Measurements from ENCODE around the gene LRP1B.

LRP1B gene

DNA sequence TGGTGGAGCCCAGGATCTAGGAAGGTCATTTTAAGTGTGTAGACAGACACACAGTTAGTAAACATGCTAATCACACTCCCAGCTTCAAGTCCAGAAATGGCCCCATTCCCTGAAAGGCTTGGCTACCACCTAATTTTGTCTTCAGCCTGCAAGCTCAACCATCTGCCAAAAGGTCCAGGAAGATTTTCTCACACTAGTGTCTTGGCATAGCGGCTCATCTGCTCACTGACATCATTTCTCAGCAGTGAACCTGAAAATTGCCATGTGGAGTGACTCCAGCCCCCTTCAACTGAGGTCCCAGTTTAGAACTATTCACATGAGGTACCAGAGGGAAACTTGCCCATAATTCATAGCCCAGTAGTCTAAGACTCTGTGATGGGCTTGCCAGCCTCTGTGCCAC, 748.9 kb downstream of the LRP1B start:
- DNase-seq = no peak

DNA sequence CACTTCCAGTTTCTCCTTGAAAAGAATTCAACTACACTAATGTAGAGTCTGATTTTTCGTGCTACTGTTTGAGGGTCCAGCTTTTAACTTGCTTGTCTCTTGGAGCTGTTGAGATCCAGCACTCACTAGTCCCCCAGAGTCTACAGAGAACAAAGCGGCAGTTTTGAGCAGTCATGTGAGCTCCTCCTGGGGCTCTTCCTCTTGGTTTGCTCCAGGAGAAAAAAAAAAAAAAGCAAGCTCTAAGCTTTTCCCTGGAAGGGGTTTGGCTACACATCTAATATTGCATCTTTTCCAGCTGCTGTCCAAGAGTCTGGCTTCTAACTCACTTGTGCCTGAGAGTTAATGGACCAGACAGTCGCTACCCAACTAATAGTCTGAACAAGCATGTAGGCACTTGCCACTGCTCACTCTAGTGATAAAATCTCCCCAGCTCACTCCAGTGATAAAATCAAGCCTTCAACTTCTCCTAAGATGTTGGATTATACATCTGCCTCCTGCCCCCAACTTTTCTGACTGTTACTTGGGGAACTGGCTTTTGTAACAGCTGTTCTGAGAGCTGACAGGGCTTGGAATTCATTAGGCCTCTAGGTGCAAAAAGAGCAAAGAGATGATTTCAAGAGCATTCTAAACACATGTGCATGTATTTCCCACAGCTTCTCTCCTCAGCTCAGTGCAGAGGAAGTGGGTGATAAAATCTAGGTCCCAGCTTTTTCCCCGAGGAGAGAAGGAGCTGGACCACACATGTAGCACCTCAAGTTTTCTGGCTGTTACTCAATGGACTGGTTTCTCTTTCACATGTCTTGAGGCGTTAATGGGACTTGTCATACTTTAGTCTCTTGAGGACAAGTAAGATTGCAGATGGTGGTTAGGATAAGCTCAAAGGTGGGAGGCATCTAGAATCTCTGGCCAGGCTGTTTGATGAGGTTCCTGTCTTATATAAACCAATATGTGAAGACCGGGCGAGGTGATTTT, 750.5 kb downstream of the LRP1B start:
- no peak for DNase-seq

DNA sequence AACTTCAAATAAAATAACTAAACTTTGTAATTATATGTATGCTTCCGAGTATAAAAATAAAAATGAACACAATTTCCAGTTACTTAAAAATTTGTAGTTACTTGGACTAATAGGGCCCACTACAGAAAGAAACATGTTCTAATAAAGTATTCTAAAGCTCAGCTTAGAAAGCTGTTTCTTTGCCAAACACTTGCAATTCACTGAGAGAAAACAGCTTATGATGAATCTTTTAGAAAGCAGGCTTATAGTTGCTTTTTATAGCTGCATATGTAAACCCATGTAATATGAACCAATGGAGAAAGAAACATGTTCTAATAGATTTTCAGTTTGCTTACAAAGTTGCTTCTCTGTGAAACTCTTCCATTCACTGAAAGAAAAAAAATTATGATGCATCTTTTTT, 766.0 kb downstream of the LRP1B start:
- DNase-seq = no peak

DNA sequence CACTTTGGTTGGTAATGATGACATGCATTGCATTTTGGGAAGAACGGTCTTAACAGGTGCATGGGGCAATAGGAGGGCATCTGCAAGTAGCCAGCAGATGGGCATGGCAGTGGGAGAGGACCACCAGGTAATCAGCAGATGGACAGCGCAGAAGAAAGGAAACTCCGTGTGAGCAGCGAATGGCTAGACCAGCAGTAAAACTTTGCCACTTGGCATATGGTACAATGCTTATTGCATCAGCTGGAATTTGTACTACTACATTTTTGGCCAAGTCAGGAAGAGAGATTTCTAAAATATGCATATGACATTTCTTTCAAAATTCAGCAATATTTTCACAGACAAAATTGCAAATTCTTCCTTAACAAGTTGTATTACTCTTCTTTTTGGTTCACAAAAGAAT, 768.5 kb downstream of the LRP1B start:
- no peak for DNase-seq

DNA sequence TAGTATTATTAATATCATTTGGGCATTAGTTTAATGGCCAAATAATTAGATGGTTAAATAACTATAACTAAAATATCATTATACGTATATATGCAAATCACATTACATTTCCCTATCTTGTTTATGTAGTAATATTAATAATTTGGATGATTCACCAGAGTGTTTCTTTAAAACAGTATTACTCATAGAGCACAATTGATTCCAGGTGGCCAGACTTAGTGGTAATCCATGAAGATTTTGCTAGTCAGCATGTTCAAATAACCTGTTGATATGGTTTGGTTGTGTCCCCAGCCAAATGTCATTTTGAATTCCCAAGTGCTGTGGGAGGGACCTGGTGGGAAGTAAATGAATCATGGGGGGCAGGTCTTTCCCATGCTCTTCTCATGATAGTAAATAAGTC, 782.3 kb downstream of the LRP1B start:
- DNase-seq = no peak

DNA sequence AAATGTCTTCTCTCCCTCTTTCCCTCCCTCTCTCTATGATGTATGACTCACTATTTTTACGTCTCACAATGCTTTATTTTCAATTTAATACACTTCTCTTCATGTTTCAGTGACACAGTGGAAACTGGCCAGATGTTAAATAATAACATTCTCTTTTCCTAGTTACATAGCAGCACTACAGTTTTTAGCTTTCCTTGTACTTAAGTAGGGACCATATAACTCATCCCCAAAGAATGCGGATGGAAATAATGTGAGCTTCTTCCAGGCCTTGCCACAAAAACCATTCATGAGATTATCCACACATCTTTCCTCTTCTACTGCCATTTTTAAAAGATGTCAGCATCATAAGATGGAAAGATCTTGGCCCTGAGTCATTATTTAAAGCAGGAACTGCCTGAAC, 789.4 kb downstream of the LRP1B start:
- no peak for DNase-seq

DNA sequence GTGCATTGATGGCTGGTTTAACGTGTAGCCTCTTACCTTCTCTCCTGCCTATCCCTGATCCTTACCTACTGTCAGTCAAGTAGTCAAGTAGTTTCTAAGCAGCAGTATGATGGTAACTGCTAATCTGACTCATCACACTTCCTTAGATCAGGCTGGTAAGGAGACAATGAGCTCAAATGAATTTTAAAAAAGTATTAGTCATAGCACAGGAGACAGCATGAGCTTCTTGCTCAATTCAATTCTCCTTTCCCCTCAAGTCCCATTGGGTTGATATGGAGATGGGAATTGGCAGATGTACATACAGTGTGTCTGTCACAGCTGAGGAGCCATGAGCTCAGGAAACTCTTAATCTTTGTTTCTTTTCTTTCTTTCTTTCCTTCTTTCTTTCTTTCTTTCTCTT, 799.7 kb downstream of the LRP1B start:
- no peak for DNase-seq

DNA sequence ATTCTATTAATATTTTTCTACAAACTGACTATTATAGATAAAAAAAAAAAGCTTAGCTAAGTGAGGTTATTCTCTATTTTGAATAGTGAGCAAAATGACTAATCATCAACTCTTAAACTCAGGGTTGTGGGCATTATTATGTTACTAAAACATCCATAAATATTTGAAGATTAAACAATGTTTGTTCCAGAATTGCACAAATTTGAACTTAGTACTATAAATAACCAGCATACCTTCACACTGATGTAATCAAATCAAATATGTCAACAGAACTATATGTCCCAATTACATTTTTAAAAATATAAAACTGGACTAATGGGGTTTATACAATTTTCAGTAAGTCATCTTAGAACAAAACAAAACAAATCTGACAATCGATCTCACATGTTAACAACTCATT, 800.9 kb downstream of the LRP1B start:
- DNase-seq = no peak

DNA sequence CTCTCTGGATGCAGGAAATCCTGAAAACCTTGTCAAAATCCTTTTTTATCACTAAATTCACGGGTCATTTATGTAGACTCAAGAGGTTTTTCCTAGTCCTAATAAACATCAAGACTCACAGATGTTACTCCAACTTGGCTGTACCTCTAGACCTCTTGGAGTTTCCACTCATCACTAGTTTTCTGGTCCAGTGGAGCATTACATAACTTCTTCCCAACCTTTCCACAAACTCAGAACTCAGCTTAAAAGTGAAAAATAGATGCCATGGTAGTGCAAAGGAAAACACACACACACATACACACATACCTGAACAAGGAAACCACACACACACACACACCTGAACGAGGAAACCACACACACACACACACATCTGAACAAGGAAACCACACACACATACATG, 807.2 kb downstream of the LRP1B start:
- no peak for DNase-seq

DNA sequence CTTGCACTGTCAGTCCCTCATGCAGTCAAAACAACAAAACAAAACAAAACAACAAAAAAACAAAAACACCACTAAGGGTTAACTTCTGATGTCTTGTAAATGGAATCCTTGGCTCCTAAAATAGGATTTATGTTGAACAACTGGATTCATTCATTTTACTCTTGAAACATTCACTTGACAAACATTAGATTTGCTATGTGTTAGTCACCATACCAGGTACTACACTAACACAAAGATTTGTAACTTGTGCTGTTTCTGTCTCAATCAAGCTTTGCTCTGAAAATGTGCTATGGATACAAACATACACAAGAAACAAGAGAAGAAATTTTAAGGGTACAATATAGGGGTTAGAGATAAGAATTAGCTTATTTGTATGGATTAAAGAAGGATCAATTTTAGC, 812.8 kb downstream of the LRP1B start:
- DNase-seq = no peak

DNA sequence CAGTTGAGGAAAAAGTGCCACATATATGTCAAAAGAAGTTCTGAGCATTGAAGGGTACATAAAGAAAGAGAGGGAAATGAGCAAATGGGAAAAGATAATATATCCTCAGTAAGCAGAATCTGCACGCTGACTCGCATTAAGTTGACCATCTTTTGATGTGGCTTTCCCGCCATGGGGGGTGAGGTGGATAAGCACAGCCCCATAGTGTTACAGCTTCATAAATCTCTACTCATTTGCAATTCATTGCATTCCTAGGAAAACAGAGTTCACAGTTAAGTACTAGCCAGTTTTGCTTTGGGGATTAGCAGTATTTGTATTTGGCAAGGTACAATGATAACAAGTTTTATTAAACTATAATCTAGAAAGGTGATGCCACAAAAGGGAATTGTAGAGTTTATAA, 814.2 kb downstream of the LRP1B start:
- no peak for DNase-seq

DNA sequence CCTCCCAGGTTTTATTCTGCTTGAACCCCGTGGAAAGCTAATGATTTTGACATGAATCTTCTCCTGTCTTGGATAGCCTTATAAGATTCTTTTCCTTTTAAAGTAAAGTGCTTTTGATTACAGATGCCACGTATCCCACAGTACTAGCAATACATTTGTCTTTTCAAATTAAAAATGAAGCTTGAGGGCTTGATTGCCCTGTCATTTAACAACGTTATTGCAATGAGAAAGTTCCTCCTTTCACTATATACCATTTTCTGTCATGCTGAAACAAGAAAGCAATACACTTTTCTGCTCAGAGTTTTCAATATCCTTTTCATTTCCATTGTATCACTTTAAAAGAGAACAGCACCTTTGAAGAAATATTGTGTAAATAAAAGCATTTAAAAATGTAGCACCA, 814.7 kb downstream of the LRP1B start:
- DNase-seq = no peak

DNA sequence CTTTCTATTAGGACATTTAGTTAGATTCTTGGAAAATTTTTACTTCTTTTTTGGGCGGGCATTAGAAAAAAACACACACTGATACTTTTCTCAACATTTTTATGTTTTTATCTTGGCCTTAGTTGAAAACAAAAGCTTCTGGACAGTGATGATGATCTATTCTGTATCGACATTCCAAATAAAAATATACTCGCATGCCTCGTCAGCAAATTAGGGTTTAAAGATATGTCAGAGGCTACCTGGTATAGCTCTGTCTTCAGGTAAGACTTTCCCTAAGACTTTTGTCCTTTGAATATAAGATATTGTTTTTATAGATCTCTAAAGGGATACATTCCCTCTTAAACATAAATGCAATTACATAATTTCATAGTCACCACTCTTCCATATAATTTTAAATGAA, 816.8 kb downstream of the LRP1B start:
- no peak for DNase-seq

DNA sequence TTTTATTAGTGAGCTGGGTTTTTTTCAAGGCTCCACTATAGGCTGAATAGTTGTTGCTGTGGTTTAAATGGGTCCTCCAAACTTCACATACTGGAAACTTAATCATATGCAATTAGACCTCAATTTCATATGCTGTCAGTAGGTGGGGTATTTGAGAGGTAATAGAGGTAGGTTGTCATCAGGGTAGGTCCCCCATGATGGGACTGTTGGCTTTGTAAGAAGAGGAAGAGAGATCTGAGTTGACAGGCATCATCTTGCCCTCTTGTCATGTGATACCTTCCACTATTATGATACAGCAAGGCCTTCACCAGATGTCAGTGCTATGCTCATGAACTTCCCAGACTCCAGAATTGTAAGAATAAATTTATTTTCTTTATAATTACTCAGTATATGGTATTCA, 819.4 kb downstream of the LRP1B start:
- no peak for DNase-seq

DNA sequence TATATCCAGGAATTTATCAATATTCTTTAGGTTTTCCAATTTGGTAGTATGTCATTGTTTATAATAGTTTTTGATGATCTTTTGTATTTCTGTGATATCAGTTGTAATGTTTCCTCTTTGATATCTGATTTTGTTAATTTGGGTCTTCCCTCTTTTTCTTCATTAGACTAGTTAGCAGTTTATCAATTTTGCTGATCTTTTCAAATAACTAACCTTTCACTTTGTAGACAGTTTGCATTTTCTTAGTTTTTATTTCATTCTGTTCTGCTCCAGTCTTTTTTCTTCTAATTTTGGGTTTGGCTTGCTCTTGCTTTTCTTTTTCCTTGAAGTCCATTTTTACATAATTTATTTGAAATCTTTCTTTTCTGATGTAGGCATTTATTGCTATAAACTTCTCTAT, 824.4 kb downstream of the LRP1B start:
- no peak for DNase-seq

DNA sequence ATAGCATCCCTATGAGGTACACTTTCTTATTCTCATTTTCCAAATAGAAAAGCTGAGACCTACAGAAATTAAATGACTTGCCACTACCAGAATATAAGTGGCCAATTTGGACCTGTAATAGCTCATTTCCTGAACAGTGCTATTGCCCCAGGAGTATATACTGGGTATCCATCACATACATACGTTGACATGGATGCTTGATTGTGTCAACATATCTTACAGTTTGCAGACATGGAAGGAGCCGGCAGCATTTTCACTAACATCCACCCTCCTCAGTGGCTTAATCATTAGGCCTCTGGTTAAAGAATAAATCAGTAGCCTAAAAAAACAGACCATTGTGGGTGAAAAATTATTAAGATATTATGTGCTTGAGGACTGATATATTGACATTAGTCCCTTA, 829.3 kb downstream of the LRP1B start:
- DNase-seq = no peak

DNA sequence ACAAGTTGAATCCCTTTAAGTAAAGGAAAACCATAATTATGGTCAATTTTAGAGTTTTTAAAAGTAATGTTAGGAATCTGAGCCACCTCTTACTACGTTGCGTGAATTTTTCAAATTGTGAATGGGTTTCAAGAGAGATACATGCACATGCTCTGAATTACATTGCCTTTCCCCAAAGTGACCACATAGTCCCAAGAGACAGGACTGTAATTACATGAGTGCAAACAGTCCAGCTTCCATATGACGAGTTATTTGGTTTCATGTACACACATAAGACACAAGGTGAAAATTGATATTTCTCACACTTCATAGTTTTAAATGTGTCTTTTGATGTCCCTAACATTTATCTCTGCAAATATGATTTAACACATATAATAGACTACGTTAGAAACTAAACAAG, 850.8 kb downstream of the LRP1B start:
- DNase-seq = no peak

DNA sequence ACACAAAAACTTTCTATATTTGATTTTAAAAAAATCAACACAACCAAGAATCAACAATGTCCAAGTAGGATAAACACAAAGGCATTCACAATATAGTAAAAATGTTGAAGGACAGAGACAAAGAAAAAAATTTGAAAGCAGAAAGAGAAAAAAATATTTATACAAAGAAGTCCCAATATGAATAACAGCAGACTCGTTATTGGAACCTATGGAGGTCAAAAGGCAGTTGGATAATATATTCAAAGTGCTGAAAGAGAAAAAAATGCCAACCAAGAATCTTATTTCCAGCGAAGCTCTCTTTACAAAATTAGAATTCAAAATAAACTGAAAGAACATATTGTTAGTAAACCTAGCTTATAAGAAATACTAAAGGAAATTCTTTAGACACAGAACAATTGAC, 859.5 kb downstream of the LRP1B start:
- DNase-seq = no peak

DNA sequence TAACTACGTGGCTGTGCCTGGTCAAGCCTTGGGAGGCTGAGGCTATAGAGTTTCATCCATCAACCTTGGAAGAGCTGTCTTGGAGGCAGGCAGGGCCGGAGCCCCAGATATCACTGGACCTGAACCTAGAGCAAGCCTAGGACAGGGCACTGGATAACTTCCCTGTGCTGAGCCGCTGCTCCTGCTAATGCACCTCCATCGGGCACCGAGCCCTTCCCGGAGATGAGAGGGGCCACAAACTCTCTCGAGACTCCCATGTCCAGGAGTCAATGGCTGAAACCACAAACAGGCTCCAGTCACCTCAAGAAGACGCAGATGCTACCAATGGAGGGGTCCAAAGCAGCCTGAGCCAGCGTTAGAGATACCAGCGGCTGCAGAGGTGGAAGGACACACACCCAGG, 866.0 kb downstream of the LRP1B start:
- no peak for DNase-seq

DNA sequence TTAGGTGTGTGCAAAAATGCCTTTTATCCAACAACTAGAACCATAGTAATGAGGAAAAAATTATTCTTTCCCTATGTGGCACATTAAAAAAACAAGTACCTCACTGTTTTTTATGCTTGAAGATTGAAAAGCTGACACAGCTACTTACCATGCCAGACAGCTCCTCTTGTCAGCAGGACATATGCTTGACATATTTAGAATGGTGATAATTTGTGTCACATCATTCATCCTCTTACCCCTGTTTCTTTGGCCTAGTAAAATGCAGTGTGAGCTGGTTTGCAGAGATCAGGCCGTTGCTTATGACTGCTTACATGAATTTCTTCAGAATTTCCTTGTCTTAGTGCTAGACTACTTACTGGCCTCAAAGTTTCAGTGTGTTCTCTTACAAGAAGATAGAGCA, 869.9 kb downstream of the LRP1B start:
- DNase-seq = no peak

DNA sequence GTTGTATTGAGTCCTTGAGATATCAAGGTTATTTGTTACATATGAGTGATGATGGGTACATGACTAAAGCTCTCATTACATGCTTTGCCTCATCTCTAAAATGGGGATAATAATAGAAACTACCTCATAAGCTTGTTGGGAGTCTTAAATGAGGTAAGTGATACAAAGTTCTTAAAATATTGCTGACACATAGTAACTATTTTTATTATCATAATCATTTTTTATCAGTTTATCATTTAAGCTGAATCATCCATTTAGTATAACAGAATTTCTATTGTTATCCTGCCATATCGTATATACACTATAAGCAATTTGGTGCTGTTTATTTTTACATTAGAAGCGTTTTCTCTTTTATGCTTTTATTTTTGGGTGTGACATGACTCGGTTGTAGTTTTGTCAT, 871.1 kb downstream of the LRP1B start:
- no peak for DNase-seq

DNA sequence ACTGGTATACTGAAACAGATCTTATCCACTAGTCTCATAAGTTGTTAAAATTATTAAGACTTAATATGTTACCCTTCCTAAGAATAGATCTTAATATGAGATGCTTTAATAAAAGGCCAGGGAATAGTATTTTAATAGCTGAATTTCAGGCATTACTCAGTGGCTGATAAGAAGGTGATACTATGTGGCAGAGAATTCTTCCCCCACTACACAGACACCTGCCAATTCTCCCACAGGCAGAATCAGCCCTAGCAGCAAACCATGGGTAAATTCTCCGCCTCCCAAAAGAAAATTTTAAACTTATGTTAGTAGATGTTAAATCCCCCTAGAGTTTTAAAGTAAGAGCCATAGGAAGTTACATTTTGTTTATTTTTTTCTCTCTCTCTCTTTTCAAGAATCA, 888.8 kb downstream of the LRP1B start:
- no peak for DNase-seq

DNA sequence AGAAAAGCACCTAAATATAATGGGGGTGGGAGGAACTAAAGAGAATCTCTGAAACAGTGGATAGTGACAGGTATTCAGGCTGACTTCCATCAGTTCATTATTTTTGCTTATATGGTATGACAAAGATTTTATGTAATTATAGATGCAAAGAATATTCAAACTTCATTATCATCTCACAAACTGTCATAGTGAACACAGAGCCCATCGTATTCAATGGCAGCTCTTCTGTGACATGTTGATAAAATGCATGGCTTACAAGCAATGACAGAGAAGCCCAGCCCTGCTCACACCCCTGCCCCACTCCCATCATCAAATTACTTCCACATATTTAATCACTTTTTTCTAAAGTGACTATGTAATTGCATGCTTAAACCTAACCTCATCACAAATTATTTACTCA, 904.3 kb downstream of the LRP1B start:
- no peak for DNase-seq

DNA sequence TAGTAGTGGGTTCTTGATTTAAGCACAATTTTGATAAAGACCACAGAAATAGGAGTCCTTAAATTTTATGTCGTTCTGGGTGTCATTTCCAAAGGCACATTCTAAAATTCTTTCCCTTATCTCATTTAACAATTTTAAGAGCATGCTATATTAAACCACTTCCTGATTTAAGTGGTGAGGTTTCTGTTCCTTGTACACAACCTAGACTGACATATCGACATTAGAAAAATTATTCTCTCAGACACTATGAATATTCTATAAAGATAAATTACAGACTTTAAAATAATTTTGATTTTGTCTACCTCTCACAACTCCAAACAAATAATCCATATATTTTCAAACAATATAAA, 923.8 kb downstream of the LRP1B start:
- no peak for DNase-seq

DNA sequence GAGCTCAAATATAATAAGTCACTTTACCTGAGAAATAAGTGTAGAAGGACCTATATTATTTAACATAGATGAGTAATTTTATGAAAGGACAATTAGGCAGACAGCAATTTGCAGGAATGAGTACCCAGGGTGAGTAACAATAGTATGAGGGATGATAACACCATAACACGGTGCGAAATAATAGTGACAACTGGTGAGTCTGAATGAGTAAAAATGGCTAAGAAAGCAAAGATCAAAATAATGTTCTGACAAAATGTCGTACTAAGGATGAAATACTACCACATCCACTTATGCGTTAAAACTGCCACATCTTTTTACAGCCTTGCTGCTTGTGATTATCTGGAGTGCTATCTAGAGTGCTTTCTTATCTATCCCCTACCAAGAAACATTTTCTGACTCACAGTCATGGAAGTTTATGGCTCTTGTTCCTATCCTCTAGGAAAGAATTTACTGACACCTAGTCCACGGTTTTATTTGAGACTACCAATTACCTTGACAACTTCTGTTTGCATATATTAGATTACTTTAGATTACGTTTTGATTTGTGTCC, 929.7 kb downstream of the LRP1B start:
- DNase-seq = no peak

All from stimulated activated naive CD4-positive, alpha-beta T cell treated with Interleukin-2 at 50 U/mL for 16 hours (primary cell).